Heart left ventricle (tissue), 13 donors: ENCODE measurements around the gene YDJC.

ENCODE experiments used
- POLR2A ChIP-seq, 2 donors: fragments of 450-650 bp; IDR thresholded peaks; one replicate each; pipeline ENCODE4 v1.6.1; 2017; ENCODE audit warnings: antibody characterized with exemption in 2 of 2, mild to moderate bottlenecking in 2 of 2, moderate library complexity in 2 of 2
- TF ChIP-seq, protein P1 (sequence below), 12 donors: fragments of 200-600 bp; sonication (generic) in 4 of 12; IDR thresholded peaks; one replicate each; pipeline versions ENCODE4 v1.5.0 to v1.8.0; 2018 to 2022; ENCODE audit warnings: antibody characterized with exemption in 12 of 12, mild to moderate bottlenecking in 5 of 12
- donor health status: ischemic (EF 13 %, LVEDD 7.1; RV severe dilation, severe dysfunction).
- donor health status: DM: no; HTN: yes; CAD: no.
- donor health status: DM: no; HTN: no; CAD: no.
- donor health status: ischemic (EF 25% LVEDD 6.9; RV normal size, moderate dysfunction).
- donor health status: ischemic (EF 25% LVEDD 5.7; RV mildly dilated, moderate dysfunction).
- donor health status: ischemic (EF 35%, LVEDD 5.7; RV mildly dilated, moderate dysfunction).
- donor health status: nonischemic (EF 11% LVEDD 7.7; RV severe dilation, severe dysfunction).
- donor health status: DM: yes; HTN: yes; CAD: no.
- donor health status: PGD.
- donor health status: ischemic (EF 29% LVEDD 5.4; RV normal size, mild dysfunction).
- donor health status: nonischemic (EF 23%, LVEDD 6.1; RV moderate dilation, normal function).

DNA sequence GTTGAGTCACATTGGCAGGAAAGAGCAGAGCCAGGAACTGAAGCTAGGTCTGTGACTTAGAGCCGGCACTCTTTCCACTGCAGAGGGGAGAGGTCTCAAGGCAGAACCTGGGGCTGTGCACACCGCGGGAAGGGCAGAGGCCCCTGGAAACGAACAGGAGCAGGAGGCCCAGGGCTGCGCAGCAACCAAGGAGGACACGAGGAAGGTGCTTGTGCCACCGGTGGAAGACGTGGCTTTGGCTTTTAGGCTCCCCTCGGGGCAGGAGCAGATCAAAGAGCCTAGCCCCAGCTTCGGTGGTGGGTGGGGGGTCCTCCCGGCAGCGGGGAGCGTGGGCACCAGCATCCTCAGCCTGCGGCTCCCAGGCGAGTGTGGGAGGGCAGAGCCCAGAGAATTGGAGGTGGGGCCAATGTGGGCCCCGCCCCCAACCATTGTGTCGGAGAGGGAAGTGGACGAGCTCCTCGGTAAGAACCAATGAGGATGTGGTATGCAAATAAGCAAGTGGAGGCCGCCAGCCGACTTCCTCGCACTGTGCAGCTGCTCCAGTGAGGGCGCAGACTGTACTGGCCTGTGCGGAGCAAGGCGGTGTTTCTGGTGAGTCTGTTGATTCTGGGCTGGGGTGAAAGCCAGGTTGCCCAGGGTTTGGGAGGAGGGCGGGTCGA, 2.5 kb upstream of the YDJC start, which contains the start of gene CCDC116:
- TF ChIP-seq POLR2A (IDR thresholded peaks at IDR 0.05) = no peak
- TF ChIP-seq, protein P1, sequence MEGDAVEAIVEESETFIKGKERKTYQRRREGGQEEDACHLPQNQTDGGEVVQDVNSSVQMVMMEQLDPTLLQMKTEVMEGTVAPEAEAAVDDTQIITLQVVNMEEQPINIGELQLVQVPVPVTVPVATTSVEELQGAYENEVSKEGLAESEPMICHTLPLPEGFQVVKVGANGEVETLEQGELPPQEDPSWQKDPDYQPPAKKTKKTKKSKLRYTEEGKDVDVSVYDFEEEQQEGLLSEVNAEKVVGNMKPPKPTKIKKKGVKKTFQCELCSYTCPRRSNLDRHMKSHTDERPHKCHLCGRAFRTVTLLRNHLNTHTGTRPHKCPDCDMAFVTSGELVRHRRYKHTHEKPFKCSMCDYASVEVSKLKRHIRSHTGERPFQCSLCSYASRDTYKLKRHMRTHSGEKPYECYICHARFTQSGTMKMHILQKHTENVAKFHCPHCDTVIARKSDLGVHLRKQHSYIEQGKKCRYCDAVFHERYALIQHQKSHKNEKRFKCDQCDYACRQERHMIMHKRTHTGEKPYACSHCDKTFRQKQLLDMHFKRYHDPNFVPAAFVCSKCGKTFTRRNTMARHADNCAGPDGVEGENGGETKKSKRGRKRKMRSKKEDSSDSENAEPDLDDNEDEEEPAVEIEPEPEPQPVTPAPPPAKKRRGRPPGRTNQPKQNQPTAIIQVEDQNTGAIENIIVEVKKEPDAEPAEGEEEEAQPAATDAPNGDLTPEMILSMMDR (IDR thresholded peaks at IDR 0.05) = no peak
